HG03354 (cell line): ENCODE results near the gene ZNF69.
"Not testable (repeated sequence)": the region's sequence is repeated elsewhere in the genome, so short reads cannot be mapped to it uniquely, and the experiment has no call there.

ENCODE experiments used
- ATAC-seq: cut with Tn5 transposase; IDR thresholded peaks from one replicate; pipeline ENCODE4 v1.9.1; 2021; ENCODE audit warnings: mild to moderate bottlenecking; ENCODE audit not compliant: unreplicated experiment, poor library complexity, severe bottlenecking

Gene ZNF69

DNA sequence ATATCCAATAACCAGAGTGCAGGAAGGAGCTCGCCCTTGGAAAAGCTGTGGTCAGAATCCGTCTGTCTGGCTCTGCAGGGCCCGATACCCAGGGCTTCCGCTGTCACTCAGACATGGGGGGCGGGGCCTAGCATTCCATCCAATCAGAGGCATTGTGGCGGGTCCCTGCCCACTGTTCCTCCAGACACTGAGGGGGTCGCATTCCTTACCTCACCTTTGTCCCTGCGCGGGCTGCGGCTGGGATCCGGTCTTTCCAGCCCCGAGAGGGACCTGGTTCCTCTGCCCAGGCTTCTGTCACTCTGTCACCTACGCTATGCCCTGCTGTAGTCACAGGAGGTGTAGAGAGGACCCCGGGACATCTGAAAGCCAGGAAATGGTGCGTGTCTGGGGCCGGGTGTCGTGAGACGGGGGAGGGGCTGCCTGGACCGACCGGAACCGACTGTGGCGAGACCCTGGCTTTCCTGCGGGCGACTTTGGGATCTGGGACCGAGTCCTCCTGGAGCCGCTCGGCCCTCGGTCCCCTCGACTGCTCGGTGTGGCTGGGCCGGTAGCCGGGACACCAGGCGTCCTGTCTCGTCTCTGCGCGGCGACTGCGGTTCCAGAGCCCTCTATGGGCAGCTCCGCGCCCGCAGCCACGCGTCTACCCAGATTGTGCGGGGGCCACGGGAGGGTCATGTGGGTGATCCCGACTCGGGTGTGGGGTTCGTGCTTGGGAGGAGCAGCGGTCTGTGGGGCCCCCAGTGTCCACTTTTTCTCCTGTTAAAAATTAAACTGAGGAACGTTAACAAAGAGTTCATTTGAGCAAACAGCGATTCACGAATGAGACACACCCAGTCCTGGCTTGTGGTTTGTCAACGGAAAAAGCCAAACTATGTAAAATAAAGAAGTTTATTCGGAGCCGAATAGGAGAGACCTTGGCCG is at the start of gene ZNF69:
Gene ZNF69 (plus strand): TSS at position 172 of the 921 bp plus-strand sequence. CDS start 142 bp downstream, at position 314.
- no peak for ATAC-seq

DNA sequence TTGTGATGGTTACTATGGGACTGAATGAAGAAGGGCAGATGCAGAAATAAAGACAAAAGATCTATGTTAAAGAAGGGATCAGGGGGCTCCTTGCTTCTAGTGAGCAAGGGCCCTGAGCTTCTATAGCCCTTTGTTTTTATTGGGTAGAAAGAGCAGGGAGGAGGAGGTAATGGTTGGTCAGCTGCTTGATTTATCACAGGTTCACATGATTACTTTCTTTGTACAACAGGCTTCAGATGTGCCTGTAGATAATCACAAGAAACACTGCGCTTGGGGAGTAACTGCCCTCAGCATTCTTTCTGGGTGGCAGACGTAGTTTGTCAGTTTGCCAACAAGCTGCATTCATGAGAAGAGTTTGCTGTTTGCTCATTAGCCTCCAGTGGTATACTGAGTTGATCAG is 43.9 kb upstream of the ZNF69 start:
- ATAC-seq = no peak

- not testable (repeated sequence) for ATAC-seq
Observed at GRCh38 chr19:11847615-11848014, 40.0 kb upstream of the ZNF69 start.

GRCh38 chr19:11848200-11848593 is 39.4 kb upstream of the ZNF69 start:
- ATAC-seq = no peak

DNA sequence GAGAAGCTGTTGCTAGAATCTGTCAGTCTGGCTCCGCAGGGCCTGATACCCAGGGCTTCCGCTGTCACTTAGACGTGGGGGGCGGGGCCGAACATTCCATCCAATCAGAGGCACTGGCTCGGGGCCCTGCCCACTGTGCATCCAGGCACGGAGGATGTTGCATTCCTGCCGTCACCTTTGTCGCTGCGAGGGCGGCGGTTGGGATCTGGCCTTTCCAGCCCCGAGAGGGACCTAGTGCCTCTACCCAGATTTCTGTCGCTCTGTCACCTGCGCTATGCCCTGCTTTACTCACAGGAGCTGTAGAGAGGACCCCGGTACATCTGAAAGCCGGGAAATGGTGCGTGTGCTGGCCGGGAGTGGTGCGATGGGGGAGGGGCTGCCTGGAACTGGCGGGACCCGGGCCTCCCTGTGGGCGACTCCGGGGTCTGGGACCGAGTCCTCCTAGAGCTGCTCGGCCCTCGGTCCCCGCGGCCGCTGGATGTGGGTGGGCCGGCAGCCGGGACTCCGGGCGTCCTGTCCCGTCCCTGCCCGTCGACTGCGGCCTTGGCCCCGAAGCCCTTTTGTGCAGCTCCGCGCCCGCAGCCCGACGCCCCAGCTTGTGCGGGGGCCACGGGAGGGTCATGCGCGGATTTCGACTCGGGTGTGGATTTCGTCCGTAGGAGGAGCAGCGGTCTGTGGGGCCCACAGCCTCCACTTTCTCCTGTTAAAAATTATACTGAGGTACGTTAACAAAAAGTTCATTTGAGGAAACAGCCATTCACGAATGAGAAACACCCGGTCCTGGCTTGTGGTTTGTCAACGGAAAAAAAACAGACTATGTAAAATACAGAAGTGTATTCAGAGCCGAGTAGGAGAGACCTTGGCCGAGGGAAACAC is 38.8 kb upstream of the ZNF69 start, which contains the start of gene ZNF439:
Gene ZNF439 (plus strand): TSS at position 133 of the 876 bp plus-strand sequence. CDS start 142 bp downstream, at position 275.
- peak; percentile 88 for ATAC-seq

- not testable (repeated sequence) for ATAC-seq
Observed at GRCh38 chr19:11850289-11850688, 37.3 kb upstream of the ZNF69 start.

DNA sequence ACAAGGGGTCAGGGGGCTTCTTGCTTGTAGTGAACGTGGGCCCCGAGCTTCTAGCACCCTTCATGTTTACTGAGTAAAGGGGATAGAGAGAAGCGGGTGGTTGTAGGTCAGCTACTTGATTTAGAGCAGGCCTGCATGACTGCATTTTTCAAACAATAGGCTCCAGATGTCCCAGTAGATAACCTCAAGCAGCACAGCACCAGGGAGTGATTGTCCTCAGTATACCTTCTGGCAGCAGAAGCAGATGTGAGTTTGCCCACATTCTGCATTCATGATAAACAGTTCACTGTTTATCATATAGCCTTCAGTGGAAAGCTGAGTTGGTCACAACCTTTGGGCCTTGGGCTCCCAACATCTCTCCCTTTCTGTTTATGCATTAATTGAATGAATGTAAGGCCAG is 34.2 kb upstream of the ZNF69 start:
- ATAC-seq = no peak

GRCh38 chr19:11856596-11857250 is 30.9 kb upstream of the ZNF69 start:
- ATAC-seq = no peak

GRCh38 chr19:11860721-11861120 is 26.9 kb upstream of the ZNF69 start:
- no peak for ATAC-seq

DNA sequence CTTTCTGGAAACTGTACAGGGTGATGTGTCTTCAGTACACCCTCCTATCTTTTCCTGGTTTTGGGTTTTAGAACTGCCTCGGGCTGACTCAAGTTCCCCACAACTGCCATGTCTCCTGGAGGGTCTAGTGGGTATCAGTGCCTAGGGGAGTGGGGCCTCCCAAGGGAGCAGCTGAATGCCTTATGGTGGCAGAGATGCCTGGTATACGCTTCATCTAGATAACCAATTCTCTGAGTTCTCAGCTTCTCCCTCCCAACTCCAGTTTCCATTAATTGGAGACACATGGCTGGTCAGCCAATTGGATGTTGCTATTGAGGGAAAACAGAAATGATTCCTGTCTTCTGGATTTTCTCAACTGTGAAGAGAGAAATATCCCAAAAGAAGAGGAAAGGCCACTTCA is 26.3 kb upstream of the ZNF69 start:
- no peak for ATAC-seq

GRCh38 chr19:11867766-11868165 is 19.8 kb upstream of the ZNF69 start:
- not testable (repeated sequence) for ATAC-seq

GRCh38 chr19:11868188-11868587 is 19.4 kb upstream of the ZNF69 start:
- ATAC-seq = no peak

- ATAC-seq = no peak
Observed at GRCh38 chr19:11872624-11873023, 15.0 kb upstream of the ZNF69 start.

DNA sequence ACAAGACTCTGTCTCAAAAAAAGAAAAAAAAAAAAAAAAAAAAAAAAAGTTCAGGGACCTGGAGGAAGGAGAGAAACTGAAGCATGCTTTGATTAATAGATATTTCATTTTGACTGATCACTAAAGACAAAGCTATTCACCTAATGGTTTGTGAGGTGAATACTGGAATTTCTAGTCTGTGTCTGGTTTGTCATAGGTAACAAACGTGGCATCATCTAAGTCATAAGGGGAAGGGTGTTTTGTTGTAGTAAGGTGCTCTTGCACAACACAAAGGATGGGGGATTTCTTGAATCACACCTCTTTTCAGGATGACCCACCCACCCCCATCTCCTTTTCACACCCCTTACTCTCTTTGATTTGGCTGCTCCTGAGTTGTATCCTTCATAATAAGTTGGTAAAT is 13.8 kb upstream of the ZNF69 start:
- ATAC-seq = no peak

DNA sequence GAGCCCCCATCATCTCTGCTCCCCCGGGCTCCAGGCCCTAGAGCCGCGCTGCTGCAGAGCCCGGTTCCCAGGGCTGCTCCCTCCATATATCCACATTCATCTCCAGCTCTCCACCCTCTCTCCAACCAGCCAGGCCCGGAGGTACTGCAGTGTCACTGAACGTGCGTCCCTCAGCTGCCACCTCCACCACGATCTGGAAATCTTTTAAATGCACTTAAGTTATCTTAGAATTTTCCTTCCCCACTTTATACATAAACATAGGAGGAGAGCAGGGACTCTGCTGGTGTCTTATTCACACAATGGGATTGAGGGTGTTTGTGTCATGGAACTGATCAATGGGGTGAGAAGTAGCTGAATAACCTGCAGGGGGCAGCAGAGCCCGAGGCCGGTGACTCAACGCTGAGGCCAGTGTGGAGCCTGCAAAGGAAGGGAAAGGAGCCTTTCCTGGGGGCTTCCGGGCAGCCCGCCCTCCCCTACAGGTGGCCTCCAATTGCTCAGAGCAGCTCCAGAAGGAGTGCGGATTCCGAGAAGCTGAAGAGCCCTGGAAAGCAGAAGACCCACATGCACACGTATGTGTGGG is 7.8 kb upstream of the ZNF69 start:
- ATAC-seq = not testable (repeated sequence)

DNA sequence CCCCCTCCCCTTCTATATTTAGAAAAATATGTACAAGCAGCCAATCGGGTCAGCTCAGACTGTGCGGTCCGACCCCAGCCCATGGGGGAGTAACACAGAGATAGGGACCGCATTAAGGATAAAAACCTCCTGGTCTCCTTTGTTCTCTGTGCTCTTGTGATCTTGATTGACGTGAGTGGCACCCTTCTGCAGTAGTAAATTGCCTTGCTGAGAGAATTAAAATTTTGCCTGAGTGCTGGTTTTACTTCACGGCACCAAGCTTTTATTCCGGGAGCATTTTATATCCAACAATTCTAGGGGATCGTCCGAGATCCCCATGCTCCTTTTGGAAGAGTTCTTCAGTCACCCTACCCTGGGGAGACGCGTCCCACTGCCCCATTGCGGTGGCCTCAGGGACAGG is 7.0 kb upstream of the ZNF69 start:
- ATAC-seq = no peak

- ATAC-seq = no peak
Observed at GRCh38 chr19:11881151-11881800, 6.3 kb upstream of the ZNF69 start.

GRCh38 chr19:11882606-11883005 is 5.0 kb upstream of the ZNF69 start:
- no peak for ATAC-seq

GRCh38 chr19:11887234-11887610 is 360 bp upstream of the ZNF69 start:
- ATAC-seq = no peak
